Stimulated activated CD4-positive, alpha-beta T cell treated with anti-CD3 and anti-CD28 coated beads, Interleukin-2, amount 100 ng/mL, for 24 hours (primary cell): Measurements from ENCODE around the gene MYEF2.

ENCODE experiments used
- DNase-seq, 2 donors: peaks; one replicate each; pipeline ENCODE4 v3.0.0-alpha.2; 2020

The MYEF2 gene

GRCh38 chr15:48177766-48178647 lies at the start of gene MYEF2:
TSS of gene MYEF2 (minus strand) at chr15:48178295. CDS start at chr15:48178237, 58 bp downstream.
- DNase-seq, result peak; percentile 65 to 78

DNA sequence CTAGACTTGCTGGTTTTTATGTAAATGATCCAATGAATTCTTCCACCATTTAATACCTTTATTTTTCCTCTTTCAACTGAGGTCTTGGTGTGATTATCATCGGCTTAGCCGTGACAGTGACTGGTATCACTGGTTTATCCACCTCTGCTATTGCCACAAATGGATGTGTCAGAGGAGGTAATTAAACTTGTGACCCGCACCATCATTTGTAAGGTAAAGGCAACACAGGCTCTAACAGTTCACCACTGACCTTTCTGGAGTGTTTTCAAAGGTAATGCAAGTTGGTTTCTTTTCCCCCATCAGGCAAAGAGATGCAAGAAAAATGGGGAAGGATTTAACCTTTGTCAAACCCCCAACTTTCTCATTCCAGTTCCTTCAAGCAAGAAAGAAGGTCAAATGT lies 47.7 kb upstream of the MYEF2 start:
- no peak for DNase-seq

- DNase-seq, result no peak
Measured at GRCh38 chr15:48222627-48223026, 44.5 kb upstream of the MYEF2 start.

DNA sequence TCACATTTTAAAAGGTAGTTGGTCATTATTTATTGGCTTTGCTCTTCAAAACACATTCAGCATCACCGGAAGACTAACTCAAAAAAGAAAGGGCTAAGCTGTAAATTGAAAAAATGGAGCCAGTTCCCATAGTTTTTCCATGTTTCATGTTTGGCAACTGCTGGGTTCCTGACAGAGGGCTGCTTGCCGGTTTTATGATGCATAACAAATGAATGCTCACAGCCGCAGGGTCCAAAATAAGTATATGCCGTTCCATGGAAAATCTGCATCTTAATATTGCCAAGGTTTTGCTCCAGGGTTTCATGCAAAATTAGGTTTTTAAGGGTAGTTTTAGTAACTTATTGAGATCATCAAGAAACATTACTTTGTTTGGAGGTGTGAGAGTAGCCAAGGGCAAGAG lies 43.8 kb upstream of the MYEF2 start:
- DNase-seq, result no peak

- DNase-seq, result no peak
Measured at GRCh38 chr15:48221261-48221660, 43.2 kb upstream of the MYEF2 start.

- DNase-seq, result no peak
Measured at GRCh38 chr15:48205981-48206380, 27.9 kb upstream of the MYEF2 start, which contains the start of gene SLC12A1. TSS of gene SLC12A1 (plus strand) at chr15:48206302. CDS start at chr15:48207720, 1,418 bp downstream.

DNA sequence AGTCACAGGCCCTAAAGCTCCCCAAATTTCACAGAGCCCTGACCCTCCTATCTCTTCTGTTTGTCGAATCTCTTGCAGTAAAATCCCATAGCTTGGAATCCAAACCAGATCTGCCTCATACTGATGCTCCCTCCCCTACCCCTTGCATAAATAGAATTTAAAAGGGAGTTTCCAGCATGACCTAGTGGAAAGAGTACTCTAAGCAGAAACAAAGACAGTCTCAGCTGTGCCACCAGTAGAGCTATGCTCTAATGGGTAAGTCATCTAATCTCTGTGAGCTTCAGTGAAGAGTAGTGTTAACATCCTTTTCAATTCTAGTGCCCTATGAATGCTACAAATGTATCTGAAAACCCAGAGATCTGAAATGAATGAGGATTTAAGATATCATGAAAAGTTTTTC lies 24.0 kb upstream of the MYEF2 start:
- DNase-seq, result no peak

GRCh38 chr15:48191574-48192225 lies 13.6 kb upstream of the MYEF2 start, which contains the start of gene CTXN2:
TSS of gene CTXN2 (plus strand) at chr15:48191665. CDS start at chr15:48201301, 9,636 bp downstream.
- no peak for DNase-seq

DNA sequence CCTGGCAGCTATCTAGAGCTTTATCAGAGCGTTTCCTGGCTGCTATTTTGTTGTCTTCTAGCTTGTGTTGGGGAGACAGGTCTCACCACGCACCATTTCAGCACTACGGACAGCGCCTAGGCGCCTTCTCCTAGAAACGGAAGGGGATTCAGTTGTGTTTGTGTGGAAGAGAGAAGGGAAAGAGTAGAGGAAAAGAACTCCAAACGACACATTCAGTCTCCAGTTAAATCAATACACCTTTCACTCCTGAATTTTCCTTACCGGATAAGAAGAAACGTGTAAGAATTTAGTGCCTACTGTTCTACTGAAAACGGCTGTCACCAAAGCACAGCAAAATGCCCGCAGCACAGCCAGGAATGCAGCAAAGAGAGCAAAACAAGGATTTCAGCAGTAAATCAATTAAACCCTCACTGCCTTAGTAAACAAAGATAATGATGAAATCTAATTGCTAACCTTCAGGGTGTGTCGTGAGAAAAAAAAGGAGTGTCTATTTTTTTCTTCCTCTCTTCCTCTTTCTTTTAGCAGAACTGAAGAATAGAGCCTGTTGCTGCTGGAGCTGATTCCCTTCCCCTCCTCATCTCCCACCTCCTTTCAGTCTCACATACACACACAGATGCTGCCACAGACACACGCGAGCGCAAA lies 13.0 kb upstream of the MYEF2 start:
- peak; percentile 35 to 52 for DNase-seq

DNA sequence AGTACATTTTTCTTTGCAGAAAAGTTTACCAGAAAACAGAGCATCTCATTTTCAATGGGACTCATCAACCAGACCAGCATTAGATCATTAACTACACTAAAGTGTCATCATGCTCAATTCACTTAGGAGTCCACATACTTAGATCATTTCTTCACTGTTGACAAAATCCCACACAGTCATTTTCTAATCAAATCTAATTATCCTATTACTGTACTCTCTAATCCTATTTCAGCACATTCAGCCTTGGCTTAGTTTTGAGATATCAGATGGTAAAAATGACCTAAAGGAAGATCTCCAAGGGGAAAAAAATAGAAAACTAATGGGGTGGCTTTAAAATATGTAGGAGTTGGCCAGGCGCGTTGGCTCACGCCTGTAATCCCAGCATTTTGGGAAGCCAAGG lies 8.2 kb upstream of the MYEF2 start:
- DNase-seq, result no peak

DNA sequence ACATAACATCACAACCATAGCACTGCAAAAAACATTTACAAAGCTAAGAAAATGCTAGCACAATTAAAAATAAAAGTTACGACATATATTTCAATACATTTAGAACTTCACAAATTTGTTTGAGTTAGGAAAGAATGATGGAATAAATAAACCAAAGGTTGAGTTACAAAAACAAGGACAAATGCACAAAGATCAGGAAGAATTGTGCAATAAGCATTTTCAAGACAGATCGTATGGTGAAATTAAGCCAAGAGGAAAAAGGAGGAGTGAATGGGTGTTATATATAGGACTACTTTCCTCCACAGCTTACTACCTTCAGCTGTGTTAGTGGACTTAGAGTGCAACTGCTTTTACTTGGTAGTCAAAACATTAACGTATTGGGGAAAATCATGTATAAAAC lies 7.4 kb upstream of the MYEF2 start:
- DNase-seq, result no peak

DNA sequence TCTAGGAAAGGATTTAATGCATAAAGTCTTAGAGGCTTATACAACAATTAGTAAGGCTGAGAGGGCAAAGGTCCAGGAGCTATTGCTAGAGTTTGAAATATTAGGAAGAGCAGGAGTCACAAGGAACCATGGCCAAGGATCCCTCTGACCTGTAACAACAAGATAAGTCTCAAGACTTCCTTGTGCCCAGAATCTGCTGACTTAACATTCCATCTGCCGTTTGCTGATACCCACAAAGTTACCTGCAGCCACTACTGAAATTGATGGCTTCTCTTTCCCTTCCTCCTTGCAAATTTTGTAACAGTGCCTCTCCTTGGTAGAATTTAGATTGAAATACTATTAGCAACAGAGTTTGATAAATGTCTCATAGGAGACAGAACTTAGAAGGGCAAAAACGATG lies 4.7 kb upstream of the MYEF2 start:
- no peak for DNase-seq

DNA sequence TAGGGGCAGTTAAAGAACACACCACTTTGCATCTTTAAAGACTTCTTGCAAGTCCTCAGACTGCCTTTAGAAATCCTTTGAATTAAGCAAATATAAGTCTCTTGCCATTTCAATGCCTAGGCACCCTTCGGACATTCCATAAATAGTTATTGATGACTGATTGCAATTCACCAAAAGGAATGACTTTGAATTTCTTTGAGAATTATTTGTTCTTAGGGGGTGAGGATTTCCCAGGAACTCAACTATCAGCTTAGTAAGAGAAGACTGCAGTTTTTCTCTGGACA lies 495 bp upstream of the MYEF2 start:
- DNase-seq, result no peak

GRCh38 chr15:48177383-48177765 lies 721 bp downstream of the MYEF2 start:
- no peak for DNase-seq

DNA sequence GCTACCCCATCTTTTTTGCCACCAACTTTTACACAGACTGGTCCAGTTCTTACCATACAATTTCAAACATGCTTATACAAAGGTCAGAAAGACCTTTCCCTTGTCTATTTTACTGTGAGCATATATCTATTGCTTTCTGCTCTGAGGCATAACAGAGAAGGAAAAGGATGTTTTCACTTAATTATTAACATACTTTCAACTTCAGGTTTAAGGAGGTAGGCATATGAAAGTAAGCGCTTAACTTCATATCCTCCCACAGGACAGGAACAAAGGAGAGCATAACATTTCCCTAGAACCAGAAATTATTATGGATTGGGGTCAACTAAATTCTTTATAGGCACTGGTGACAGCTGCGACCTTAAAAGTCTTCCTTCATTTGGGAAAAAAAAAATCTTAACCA lies 1.1 kb downstream of the MYEF2 start:
- DNase-seq, result no peak

DNA sequence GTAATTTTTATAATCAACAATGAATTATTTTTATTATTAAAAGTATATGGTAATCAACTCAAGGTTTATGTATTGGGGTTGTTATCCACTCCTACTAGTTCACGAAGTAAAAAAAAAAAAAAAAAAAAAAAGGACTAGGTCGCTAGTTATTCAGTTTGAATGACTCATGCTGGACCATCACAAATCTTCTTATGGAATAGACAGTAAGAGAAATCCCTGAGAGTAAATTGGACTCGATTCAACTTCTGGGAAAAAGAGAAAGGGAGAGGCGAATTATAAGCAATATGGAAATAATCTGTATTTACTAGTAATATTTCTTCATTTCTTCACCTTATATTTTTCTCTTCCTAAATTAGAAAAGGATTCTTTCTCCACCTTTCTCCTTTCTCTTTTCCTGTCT lies 2.0 kb downstream of the MYEF2 start:
- DNase-seq, result no peak

DNA sequence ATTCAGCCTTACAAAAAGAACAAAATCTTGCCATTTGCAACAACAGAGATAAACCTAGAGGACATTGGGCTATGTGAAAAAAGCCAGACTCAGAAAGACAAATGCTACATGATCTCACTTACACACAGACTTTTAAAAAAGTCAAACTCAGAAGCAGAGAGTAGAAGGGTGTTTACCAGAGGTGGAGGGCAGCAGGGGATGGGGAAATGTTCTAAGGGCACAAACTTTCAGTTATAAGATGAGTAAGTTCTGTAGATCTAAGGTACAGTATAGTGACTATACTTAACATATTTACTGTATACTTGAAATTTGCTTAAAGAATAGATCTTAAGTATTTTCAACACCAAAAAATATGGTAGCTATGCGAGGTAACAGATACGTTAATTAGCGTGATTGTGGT lies 3.0 kb downstream of the MYEF2 start:
- no peak for DNase-seq

GRCh38 chr15:48170981-48171380 lies 7.1 kb downstream of the MYEF2 start:
- no peak for DNase-seq

DNA sequence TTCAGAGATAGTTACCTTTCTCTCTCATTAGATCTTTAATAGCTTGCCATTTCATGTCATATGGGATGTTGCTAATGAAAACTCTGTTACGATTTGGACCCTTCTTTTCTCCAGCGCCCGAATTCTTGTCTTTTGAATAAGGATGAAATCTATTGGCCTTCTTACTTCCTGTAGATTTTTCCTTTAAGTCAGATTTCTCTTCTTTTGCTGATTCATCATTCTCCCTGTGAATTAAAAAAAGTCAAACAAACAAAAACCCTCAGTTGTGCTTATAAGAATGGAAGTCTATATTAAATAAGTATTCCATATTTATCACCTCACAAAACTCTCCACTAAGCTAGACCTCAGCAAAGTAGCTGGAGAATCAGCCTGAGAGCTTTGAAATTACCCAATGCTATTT lies 9.5 kb downstream of the MYEF2 start:
- DNase-seq, result no peak

DNA sequence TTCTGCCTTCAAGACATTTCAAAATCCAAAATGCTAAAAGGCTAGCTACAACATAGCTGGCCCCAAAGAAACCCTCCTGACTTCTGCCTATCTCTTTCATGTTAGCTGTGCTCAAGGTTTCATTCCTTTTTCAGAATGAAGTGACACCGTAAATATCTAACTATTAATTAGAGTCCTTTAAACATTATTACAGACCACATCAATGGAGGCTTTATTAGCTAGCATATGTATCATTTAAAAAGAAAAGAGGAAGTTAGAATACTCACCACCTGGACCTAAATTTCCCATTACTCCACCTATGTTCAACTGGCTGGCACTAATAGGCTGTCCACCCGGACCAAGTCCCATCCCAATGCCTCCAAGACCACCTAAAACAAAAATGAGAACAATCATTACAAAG lies 24.6 kb downstream of the MYEF2 start:
- DNase-seq, result no peak

DNA sequence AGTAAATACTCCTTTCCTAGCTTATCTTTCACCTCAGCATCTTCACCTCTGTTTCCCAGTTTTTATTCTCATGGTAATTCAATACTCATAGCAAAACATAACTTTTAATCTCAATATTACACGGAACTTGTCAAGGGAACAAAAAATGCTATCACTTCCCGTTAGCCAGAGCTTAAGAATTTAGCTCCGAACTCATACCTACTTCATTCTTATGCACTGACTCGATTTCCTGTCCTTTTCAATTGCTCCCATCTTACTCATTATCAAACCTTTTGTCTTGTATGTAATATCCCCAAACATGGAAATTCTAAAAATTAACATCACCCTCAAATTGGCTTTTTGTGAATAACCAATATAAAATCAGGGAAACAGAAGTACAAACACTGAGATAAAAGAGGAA lies 28.2 kb downstream of the MYEF2 start:
- no peak for DNase-seq

- no peak for DNase-seq
Measured at GRCh38 chr15:48147358-48147757, 30.7 kb downstream of the MYEF2 start.

DNA sequence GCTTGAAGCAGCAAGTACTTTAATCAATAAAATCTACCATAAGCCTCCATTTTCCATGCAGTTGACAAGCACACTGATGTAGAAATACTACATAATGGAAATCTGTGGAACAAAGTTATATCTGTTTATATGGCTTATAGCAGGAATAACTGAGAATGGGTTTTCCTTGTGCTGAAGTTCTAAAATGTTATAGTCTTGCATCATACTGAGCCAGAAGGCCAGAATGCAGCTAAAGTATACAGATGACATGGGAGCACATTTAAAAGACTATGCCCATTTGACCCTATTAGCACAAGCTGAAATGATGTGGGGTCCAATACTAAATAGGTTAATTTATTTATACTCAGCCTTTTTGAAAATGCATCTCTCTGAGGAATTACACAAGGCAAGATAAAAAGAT lies 32.2 kb downstream of the MYEF2 start:
- DNase-seq, result no peak

GRCh38 chr15:48144889-48145288 lies 33.2 kb downstream of the MYEF2 start:
- DNase-seq, result no peak
